Measurements from ENCODE around the gene PRKAR1A. TPM values are rescaled to one million over a fixed set of nuclear protein-coding genes. Genes with fewer than 3 reads are reported as not detected.
A peak's percentile ranks its signal among the peaks of the same experiment; 100 is the strongest.

The PRKAR1A gene
- total RNA-seq, 1 donor from 2014 or later: 265 TPM

DNA sequence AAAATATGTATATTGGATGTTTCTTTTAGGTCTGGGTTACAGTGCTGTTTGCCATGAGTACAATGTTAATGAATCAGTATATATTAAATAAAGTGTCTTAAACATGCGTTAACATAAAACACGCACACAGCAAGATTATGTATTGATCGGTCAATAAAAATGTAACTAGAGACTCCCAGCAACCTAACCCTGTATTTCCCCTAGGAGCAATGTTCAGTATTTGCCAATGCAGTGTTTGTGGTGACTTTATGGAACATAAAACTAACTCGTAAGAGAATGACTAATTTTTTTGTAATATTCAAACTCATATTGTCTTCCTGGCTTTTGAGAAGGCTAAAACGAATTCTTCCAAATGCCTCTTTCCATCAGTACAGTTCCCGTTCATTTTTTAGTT, 22.5 kb downstream of the PRKAR1A start:
- Mint-ChIP-seq H3K36me3 (ENCODE audit: low read depth) (peaks cover 71% of the 10 kb centered on the region), H3K4me3 (ENCODE audit: low read depth) (no peak overlapping the region), H3K27me3 (ENCODE audit: low read depth) (no peaks in the 10 kb centered on the region), H3K4me1 (ENCODE audit: low read depth) (peaks cover 7% of the 10 kb centered on the region), H3K27ac (no peak overlapping the region), H3K9me3 (no peaks in the 10 kb centered on the region)
- intact Hi-C loops (cut with micrococcal nuclease): loop anchor here (10.0 kb wide), 2 partner anchors 80 to 230 kb away; no protein-coding TSS in a partner anchor
- no peak for DNase-seq (ENCODE audit: low spot score)

- DNase-seq (ENCODE audit: low spot score): no peak
- Mint-ChIP-seq H3K36me3 (ENCODE audit: low read depth) (peaks cover 59% of the 10 kb centered on the region), H3K27me3 (ENCODE audit: low read depth) (no peaks in the 10 kb centered on the region), H3K4me3 (ENCODE audit: low read depth) (no peak overlapping the region), H3K4me1 (ENCODE audit: low read depth) (peaks cover 7% of the 10 kb centered on the region), H3K9me3 (no peaks in the 10 kb centered on the region), H3K27ac (no peak overlapping the region)
- intact Hi-C loops (cut with micrococcal nuclease): loop anchor here (10.0 kb wide), 2 partner anchors 79 to 229 kb away; no protein-coding TSS in a partner anchor
These were observed 23.7 kb downstream of the PRKAR1A start for GRCh38 chr17:68535922-68536321.

GRCh38 chr17:68539548-68540467, 27.6 kb downstream of the PRKAR1A start:
- no peaks in the 10 kb centered on the region for H3K4me1 Mint-ChIP-seq (ENCODE audit: low read depth)
- H3K36me3 Mint-ChIP-seq (ENCODE audit: low read depth): peaks cover 27% of the 10 kb centered on the region
- no peak for DNase-seq (ENCODE audit: low spot score)
- intact Hi-C loops (cut with micrococcal nuclease): loop anchor here (10.0 kb wide), 2 partner anchors 75 to 225 kb away; no protein-coding TSS in a partner anchor
- H3K27ac Mint-ChIP-seq: peak overlapping the region; percentile 12
- H3K27me3 Mint-ChIP-seq (ENCODE audit: low read depth): no peaks in the 10 kb centered on the region
- H3K4me3 Mint-ChIP-seq (ENCODE audit: low read depth): no peak overlapping the region
- no peaks in the 10 kb centered on the region for H3K9me3 Mint-ChIP-seq

GRCh38 chr17:68540981-68541380, 28.8 kb downstream of the PRKAR1A start:
- H3K4me1 Mint-ChIP-seq (ENCODE audit: low read depth): no peaks in the 10 kb centered on the region
- DNase-seq (ENCODE audit: low spot score): no peak
- no peak overlapping the region for H3K27ac Mint-ChIP-seq
- intact Hi-C loops (cut with micrococcal nuclease): no loop called here
- H3K36me3 Mint-ChIP-seq (ENCODE audit: low read depth): peaks cover 18% of the 10 kb centered on the region
- H3K9me3 Mint-ChIP-seq: no peaks in the 10 kb centered on the region
- no peak overlapping the region for H3K4me3 Mint-ChIP-seq (ENCODE audit: low read depth)
- H3K27me3 Mint-ChIP-seq (ENCODE audit: low read depth): no peaks in the 10 kb centered on the region

DNA sequence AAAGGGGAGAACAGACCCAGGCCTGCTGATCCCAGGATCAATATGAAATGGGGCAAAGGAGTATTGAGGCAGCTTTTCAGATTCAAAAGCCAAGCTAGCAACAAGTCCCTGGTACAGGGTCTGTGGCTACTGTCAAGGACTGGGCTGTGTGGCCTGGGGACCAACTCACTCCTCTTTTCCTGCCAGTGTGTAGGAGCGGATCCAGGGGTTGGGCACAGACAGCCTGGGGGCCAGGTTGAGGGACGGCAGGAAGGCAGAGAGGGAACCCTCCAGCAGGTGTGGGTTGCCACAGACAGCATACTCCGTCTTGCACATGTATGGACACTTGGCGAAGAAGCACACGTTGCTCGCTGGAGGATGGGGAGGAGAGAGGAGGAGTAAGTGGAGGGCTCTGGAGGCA, 29.6 kb downstream of the PRKAR1A start:
- Mint-ChIP-seq H3K36me3 (ENCODE audit: low read depth) (peaks cover 12% of the 10 kb centered on the region), H3K9me3 (no peaks in the 10 kb centered on the region), H3K4me3 (ENCODE audit: low read depth) (no peak overlapping the region), H3K4me1 (ENCODE audit: low read depth) (no peaks in the 10 kb centered on the region), H3K27ac (no peak overlapping the region), H3K27me3 (ENCODE audit: low read depth) (no peaks in the 10 kb centered on the region)
- DNase-seq (ENCODE audit: low spot score): no peak
- intact Hi-C loops (cut with micrococcal nuclease): no loop called here

- Mint-ChIP-seq H3K9me3 (no peaks in the 10 kb centered on the region), H3K4me1 (ENCODE audit: low read depth) (no peaks in the 10 kb centered on the region), H3K27ac (no peak overlapping the region), H3K4me3 (ENCODE audit: low read depth) (no peak overlapping the region), H3K36me3 (ENCODE audit: low read depth) (peaks cover 10% of the 10 kb centered on the region), H3K27me3 (ENCODE audit: low read depth) (no peaks in the 10 kb centered on the region)
- intact Hi-C loops (cut with micrococcal nuclease): no loop called here
- no peak for DNase-seq (ENCODE audit: low spot score)
These were observed 30.7 kb downstream of the PRKAR1A start for GRCh38 chr17:68542698-68543463.

DNA sequence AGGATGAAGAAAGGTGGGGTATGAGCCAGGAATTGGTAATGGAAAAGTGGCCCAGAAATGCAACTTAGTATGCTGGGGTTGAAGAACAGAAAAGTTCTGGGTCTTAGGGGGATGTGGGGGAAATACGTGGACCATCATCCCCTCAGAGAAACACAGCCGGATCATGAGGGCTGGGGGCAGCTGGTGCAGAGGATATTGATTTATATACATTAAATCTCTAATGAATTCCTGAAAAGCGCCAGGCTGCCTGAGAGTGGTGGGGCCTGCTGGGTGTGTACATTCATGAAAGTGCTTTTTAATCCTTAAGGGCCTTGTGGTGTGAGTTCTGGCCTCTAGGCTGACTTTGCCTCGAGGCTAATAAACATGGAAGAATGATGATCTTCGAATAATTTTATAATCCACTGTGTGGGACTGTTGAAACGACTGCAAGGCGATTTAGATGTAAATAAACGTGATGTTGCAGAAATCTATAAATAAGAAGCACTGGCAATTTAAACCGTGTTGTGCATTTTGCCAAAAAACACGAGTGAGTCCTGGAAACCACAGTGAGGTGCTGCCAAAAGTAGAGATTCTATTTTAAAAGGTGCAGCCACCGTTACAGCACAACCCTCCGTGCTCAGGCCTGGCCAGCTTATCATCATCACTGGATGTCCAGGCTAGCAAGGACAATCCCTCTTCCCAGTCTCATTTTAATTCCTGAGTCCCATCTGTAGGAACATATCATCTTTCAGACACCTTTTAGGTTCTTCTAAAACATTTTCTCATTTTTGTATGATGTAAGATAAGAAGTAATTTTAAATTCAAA, 32.1 kb downstream of the PRKAR1A start:
- Mint-ChIP-seq H3K27me3 (ENCODE audit: low read depth) (no peaks in the 10 kb centered on the region), H3K27ac (no peak overlapping the region), H3K36me3 (ENCODE audit: low read depth) (peaks cover 3% of the 10 kb centered on the region), H3K9me3 (no peaks in the 10 kb centered on the region), H3K4me1 (ENCODE audit: low read depth) (no peaks in the 10 kb centered on the region), H3K4me3 (ENCODE audit: low read depth) (no peak overlapping the region)
- intact Hi-C loops (cut with micrococcal nuclease): no loop called here
- no peak for DNase-seq (ENCODE audit: low spot score)

DNA sequence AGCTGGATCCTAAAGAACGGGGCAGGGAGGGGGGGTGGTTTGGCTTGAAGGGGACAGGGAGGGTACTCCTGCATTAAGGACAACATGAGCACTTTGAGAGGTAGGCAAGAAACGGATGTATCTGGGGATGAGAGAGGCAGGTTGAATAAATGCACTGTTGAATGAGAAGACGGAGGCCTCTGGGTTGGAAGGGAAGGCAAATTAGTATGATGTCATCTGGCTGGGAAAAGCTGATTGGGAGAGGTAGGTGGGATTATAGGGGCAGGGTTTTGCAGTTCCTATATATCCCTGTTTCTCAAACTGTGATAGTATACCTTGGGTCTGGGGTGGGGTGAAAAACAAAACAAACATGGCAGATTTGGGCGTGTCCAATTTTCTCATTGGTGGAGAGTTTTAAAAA, 44.3 kb downstream of the PRKAR1A start:
- H3K4me1 Mint-ChIP-seq (ENCODE audit: low read depth): no peaks in the 10 kb centered on the region
- H3K27me3 Mint-ChIP-seq (ENCODE audit: low read depth): no peaks in the 10 kb centered on the region
- H3K9me3 Mint-ChIP-seq: no peaks in the 10 kb centered on the region
- DNase-seq (ENCODE audit: low spot score): no peak
- no peak overlapping the region for H3K27ac Mint-ChIP-seq
- H3K4me3 Mint-ChIP-seq (ENCODE audit: low read depth): no peak overlapping the region
- intact Hi-C loops (cut with micrococcal nuclease): no loop called here
- H3K36me3 Mint-ChIP-seq (ENCODE audit: low read depth): no peaks in the 10 kb centered on the region

DNA sequence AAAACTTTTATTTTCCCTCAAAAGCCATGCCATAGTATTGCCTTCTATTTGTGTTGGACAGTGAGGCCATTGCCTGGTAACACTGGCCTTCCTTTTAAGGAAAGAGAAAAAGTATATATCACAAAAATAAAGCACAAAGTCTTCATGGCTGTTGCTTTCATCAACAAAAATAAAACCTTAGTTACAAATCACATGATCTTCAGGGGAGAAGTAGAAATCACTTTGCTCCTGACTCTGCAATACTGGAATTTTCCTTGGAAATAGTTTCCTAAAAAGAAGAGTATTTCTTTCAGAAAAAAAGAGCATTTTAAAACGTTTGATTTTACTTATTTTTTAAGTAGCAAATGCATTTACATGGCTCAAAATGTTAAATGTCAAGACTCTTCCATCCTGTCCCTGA, 47.1 kb downstream of the PRKAR1A start:
- Mint-ChIP-seq H3K36me3 (ENCODE audit: low read depth) (no peaks in the 10 kb centered on the region), H3K9me3 (no peaks in the 10 kb centered on the region), H3K27me3 (ENCODE audit: low read depth) (no peaks in the 10 kb centered on the region), H3K27ac (no peak overlapping the region), H3K4me1 (ENCODE audit: low read depth) (no peaks in the 10 kb centered on the region), H3K4me3 (ENCODE audit: low read depth) (no peak overlapping the region)
- intact Hi-C loops (cut with micrococcal nuclease): no loop called here
- DNase-seq (ENCODE audit: low spot score): no peak

GRCh38 chr17:68560966-68561720, 48.9 kb downstream of the PRKAR1A start:
- Mint-ChIP-seq H3K9me3 (no peaks in the 10 kb centered on the region), H3K27me3 (ENCODE audit: low read depth) (peaks cover 8% of the 10 kb centered on the region), H3K27ac (no peak overlapping the region), H3K4me3 (ENCODE audit: low read depth) (no peak overlapping the region), H3K4me1 (ENCODE audit: low read depth) (no peaks in the 10 kb centered on the region), H3K36me3 (ENCODE audit: low read depth) (no peaks in the 10 kb centered on the region)
- no peak for DNase-seq (ENCODE audit: low spot score)
- intact Hi-C loops (cut with micrococcal nuclease): no loop called here

GRCh38 chr17:68562736-68563135, 50.5 kb downstream of the PRKAR1A start:
- H3K27me3 Mint-ChIP-seq (ENCODE audit: low read depth): peaks cover 10% of the 10 kb centered on the region
- H3K27ac Mint-ChIP-seq: no peak overlapping the region
- no peaks in the 10 kb centered on the region for H3K4me1 Mint-ChIP-seq (ENCODE audit: low read depth)
- intact Hi-C loops (cut with micrococcal nuclease): no loop called here
- no peaks in the 10 kb centered on the region for H3K36me3 Mint-ChIP-seq (ENCODE audit: low read depth)
- no peak for DNase-seq (ENCODE audit: low spot score)
- no peaks in the 10 kb centered on the region for H3K9me3 Mint-ChIP-seq
- no peak overlapping the region for H3K4me3 Mint-ChIP-seq (ENCODE audit: low read depth)

Measured in activated T-helper 2 cell treated with anti-CD3 and anti-CD28 coated beads, Interferon-gamma antibody, Interleukin-2, Interleukin-4, amounts not matched to agents 10 μg/mL and 5 μg/mL and 100 μg/mL, durations not matched to agents 14 hours and 24 hours and 36 hours (primary cell).